GM11168 (cell line): ENCODE measurements around the gene MGAT5.

Source experiments
- in situ Hi-C: fragments of 300-500 bp; cut with MboI; formaldehyde crosslinking; loops from one replicate; pipeline ENCODE4 v1.12.0; 2022; ENCODE audit warnings: low sequenced_read_pairs; ENCODE audit not compliant: unreplicated experiment

Gene MGAT5

DNA sequence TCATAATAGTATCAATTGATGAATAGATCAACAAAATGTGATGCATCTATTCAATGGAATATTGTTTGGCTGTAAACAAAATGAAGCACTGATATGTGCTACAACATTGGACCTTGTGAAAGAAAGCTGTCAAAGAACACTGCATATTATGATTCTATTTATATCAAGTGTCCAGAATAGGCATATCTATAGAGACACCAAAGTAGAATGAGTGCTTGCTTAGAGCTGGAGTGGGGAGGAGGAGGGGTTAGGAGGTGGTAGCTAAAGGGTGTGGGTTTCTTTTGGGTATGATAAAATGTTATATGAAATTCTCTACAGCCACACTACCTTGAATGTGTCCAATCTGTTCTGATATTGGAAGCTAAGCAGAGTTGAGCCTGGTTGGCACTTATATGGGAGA lies 23.0 kb upstream of the MGAT5 start:
- in situ Hi-C loops = loop anchor here (10.0 kb wide), 1 partner anchor 184 kb away; no protein-coding TSS in a partner anchor

DNA sequence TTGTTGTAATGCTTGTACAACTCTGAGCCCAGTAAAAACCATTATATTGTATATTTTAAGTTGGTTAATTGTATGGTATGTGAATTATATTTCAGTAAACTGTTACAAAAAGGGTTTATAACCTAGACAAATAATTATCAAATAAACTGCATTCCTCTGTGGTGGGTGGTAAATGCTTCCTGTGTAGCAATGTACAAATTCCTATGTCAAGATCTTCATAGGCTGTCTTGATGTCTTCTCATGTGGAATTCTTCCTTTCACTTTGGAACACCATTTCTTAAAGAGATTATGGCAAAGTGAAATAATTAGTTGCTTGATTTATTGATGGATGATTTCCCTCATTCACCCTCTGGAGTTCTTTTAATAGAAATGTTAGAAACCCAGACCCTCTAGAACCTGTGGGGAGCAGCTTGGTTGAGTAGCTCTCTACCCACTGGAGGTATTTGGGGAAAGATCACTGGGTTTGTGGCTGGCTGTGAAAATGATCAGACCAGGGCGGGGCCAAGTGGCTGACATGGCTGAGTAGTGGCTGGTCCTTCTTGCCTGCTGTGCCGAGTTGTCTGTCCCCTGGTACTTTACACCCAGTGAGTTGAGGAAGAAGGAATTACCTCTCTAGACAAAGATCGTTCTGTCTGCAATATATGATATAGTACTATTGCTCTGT lies 22.4 kb upstream of the MGAT5 start:
- in situ Hi-C loops = loop anchor here (10.0 kb wide), 1 partner anchor 183 kb away; no protein-coding TSS in a partner anchor

DNA sequence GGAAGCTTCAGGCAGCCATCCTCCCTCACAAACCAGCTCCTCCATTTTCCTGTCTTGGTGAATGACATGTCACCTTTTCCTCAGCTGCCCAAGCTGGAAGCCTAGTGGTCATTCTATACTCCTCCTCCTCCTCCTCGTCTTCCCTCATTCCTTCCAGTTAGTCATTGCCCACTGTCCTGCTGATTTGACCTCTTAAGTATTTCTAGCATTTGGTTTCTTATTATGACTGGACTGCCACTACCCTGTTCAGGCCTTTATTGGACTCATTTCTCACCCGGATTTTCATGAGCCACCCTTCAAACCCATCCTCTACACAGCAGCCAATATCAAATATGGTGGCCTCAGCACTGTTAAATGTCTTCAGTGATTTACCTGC lies 21.9 kb upstream of the MGAT5 start:
- in situ Hi-C loops = loop anchor here (10.0 kb wide), 1 partner anchor 183 kb away; no protein-coding TSS in a partner anchor

DNA sequence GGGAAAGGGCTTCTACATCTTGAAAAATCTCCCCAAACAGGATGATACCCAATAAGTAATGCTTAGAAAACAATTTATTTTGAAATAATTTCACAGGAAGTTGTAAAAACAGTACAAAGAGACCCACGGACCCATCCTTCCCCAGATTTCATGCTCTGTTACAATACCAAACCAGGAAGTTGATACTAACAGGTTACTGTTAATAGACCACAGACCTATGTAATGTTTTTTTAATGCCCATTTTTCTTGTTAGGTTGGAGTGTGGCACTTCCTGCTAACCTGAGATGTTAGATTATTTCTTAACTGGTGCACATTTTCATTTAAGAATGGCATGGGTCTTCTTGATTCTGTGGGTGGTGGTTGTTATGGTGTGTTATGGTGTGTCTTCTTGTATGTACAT lies 21.4 kb upstream of the MGAT5 start:
- in situ Hi-C loops = loop anchor here (10.0 kb wide), 1 partner anchor 182 kb away; no protein-coding TSS in a partner anchor

DNA sequence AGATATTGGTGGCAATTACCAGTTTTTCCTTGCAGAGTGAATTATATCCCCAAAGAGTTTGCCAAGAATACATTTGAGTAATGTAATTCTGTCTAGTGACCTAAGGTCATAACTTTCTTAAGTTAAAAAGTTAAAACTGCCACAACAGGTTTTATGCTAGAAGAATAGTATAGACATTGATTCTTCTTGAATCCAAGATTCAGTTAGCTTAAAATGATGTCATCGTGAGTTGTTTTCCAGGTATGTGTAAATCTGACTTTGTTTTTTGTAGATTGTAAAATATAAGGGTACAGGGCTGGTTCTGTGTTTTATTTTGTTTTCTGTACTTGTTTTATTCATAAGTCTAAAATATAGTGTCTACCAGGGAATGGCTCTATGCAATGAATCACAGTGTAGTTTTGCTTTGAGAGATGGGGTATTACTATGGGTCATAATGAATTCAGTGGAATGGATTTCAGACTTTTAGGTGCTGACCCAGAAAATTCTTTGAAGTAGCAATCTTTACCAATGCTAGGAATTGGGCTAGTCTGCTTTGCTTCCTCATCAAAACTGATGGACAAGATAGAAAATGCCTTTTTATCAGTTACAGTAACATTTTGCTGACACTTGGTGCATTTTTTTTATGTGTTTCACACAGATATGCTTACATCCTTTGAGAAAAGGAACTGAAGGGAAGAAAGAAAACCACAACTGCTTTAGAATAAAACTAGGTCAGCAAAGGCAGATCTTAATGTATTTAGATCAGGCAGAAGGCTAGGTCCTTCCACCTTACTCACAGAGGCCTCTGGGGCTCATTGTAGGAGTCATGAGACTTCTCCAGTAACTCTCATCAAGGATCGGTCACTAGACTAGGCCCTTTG lies 20.8 kb upstream of the MGAT5 start:
- in situ Hi-C loops = loop anchor here (10.0 kb wide), 1 partner anchor 182 kb away; no protein-coding TSS in a partner anchor

DNA sequence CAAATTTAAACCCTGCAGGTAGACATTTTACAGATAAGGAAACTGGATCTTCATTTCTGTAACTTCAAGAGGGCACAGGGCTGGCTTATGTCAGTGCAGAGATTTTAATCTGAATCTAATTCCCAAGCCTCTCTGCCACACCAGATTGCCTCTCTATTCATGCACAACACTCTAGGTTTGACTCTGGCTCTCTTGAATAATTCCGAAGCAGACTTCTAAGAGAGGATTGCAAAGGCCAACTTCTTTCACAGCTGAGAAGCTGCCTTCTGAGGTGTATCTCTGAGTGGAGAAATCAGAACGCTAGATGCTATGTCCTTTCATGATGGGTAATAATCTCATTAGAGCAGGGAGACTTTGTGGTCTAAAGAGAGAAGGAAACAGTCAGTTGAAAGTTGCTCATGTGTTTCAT lies 20.1 kb upstream of the MGAT5 start:
- in situ Hi-C loops = loop anchor here (10.0 kb wide), 1 partner anchor 181 kb away; no protein-coding TSS in a partner anchor

DNA sequence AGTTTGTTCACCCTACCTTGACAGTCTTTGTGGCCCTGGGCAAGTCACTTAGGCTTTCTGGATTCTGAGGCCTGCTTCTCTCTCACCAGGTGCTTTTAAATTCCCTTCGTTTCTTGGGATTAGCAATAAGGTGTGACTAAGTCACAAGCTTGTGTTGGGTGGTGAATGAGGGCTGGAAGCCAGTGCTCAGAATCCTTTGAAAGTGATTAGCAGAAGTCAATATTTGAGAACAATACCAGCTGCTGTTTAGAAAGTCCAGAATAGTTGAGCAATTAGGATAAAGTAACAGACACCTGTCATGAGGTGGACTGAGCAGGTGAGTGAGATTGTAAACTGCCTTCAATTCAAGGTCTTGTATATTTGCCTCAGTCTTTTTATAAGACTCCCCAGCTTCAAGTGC lies 19.3 kb upstream of the MGAT5 start:
- in situ Hi-C loops = loop anchor here (10.0 kb wide), 1 partner anchor 180 kb away; no protein-coding TSS in a partner anchor

DNA sequence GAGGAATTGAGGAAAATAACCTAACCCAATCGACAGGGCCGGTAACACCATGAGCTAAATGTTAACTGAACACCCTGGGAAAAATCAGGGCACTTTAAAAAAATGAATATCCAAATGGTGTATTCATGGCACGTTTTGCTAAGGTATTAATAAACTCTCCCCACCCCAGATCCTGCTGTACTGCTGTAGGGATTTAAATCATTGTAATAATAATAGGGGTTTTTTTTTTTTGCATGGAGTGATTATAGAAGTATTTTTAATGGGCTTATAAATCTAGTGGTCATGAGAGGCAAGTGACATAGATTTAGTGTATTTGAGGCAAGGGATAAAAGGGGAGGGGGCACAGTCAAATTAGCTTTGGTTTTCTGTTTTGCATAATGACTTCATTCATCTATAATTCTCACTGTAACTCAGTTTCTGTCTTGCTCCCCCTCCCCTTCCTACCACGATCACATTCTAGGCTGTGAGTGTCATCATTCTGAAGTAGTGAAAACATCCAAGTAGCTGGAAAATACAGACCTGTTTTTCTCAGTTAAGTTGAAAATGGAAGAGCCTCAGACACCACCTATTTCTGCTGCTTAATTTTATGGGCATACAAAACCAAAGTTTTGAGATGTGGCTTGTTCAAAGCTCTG lies 18.2 kb upstream of the MGAT5 start:
- in situ Hi-C loops = loop anchor here (10.0 kb wide), 1 partner anchor 179 kb away; no protein-coding TSS in a partner anchor

DNA sequence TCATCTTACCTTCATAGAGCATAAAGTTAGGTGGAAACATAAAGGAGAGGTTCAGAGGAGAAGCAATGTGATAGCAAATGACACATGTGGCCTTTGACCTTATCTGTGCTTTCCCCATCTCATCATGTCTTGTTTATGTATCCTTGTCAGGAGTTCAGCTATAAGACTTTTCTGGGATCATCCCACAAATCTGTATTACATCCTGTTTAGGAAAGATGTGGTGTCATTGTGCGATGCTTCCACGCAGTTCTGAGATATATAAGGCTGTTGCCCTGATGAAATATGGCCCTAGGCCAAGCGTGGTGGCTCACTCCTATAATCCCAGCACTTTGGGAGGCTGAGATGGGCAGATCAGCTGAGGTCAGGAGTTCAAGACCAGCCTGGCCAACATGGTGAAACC lies 15.5 kb upstream of the MGAT5 start:
- in situ Hi-C loops = loop anchor here (10.0 kb wide), 1 partner anchor 176 kb away; no protein-coding TSS in a partner anchor

DNA sequence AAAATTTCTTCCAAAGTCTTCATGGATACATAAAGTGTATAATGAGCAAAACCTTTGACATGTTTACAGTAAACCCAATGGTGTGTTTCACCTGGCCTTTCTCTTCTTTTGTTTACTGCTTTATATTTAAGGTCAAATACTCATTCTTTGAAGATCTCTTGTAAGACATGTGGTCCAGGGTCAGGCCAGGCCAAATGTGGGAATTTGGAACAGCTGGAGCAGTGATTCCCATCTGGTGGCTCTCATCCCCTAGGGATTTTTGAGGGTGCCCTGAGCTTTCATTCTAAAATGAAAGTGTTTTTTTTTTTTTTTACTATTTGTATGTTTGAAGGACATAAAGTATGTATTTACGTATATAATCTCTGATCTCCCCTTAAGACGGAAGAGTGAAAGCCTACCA lies 13.8 kb upstream of the MGAT5 start:
- in situ Hi-C loops = no loop called here

DNA sequence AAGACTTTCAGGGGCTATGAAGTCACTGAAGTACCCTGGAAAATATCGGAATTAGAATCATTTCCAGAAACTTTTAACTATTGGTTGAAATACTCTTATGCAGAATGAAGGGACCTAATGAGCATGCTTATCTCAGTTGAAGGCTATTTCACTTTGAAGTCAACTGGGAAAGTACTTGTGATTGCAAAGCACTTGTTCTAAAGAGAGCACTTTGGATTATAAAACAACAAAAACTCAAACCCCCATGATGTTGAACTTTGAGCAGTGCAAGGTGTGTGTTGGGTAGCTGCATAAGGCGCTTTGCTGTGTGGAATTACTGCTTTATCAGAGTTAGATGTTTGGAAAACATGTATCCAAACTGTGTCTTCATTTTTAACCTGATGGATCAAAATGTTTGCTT lies 12.0 kb upstream of the MGAT5 start:
- in situ Hi-C loops = no loop called here

DNA sequence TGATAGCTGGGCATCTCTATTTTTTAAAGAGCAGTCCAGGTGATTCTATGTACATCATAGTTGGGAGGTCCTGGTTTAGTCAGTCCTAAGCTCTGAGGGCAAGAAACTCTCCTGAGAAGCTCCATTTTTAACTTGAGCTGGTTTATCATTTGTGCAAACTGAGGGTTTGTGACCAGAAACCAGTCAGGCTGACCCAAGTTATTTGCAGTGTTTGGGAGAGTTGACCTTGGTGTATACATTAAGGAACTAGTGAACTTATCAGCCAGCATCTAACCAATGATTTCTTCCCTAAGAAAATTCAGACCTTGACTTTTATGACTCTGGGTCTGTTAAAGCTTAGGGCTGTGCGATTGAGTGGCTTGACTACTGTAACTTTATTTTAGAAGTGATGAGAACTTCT lies 10.6 kb upstream of the MGAT5 start:
- in situ Hi-C loops = no loop called here

DNA sequence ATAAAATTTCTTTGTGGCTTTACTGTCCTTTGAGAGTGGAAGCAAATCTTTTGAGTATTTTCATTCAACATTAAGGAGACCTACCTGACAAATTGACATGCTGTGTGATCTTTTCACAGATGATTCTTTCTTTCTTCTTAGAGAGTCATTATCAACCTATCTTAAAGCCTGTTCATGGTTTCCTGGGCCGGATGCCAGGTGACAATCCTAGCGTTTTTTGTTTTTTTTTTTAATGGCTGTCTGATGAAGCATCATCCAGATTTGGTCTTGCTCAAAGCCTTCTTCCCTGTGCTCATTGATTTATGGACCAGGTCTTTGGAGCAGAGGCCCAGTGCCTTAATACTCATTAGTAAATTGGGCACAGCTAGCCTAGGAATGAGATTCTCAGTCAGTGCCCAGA lies 9.8 kb upstream of the MGAT5 start:
- in situ Hi-C loops = no loop called here

DNA sequence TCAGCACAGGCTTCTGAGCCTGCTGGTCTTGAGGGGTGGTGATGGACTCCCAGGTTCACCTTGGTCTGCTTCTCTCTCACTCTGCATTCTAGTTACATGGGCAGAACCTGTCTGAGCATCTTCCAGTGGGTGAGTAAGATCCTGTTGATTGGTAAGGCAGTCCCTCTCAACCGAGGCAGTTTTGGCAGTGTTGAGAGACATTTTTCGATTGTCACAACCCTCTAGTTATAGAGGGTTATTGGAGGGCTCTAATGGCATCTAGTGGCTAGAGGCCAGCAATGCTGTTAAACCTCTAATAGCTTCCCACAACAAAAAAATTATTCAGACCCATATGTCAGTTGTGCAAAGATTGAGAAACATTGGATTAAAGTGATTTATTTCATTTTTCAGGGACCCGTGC lies 9.3 kb upstream of the MGAT5 start:
- in situ Hi-C loops = no loop called here

DNA sequence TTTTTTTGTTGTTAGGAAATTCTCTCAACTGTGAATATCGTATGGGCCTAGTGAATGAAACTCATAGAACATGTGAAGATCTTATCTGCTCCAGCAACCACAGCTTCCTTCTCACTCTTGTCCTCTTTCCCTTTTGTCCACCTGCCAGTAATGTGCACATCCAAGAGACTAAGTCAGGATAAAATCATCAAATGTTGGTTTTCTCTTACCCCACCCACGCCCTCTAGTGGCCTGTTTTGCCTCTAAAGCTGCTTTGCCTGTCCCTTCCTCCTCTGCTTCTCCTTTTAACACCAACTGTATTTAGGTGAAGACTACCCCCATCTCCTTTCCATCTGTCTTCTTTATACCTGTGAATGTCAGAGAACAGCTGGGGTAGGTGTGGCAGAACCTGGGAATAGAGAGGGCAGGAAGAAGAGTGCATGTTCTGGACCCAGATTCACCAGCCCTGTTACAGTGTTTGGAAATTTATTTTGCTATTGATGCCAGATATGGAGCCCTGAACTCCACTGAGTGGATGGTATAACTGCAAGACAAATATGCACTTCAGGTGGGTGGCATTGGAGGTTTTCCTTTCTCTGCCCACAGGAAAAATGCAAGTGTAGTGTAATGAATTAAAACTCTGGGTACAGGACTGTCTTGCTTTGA lies 8.4 kb upstream of the MGAT5 start:
- in situ Hi-C loops = no loop called here

DNA sequence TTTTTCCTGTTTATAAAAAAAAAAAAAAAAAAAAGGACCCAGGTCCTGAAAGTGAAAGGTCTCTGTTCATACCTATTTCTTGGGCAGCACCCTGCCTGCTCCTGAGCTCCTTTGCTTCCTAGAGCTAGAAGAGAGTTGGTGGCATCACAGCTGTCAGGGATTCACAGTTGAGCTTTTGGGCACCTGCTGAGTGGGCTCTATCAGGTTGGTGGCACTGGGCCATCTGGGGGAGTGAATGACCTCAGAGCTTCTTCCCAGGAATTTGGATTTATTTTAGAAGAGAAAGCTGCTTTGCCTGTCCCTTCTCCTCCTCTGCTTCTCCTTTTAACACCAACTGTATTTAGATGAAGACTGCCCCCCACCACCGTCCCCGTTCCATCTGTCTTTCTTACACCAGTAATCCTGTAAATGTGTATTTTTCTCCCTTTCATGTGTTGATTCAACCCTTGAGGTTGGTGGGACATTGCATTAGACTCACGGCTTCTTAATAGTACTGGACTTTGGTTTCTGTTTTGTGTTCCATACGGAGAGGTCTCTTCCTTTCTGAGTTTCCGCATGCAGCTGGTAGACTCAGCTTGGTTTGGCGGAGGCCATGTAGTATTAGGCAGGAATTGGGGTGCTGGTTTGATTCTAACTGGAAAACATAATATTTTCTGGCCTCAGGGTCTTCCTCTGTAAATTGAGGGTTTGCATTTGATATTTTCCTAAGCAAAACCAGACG lies 7.6 kb upstream of the MGAT5 start:
- in situ Hi-C loops = no loop called here

DNA sequence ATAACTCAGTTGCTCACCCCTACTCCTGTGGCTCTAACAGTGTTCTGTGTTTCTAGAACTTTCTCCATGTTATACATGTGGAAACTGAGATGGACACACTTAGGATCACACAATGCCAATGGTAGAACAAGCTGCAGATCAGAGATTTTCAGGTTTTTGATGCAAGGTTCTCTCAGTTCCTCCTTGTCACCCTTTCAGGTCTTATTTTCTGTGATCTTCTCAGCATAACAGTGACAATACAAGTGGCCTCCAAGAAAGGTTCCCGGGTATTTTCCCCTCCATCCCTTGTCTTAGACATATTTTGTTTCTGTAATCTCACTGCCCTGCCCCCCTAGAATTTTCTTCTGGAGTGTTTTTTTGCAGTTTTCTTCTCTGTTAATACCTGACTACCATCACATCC lies 6.2 kb upstream of the MGAT5 start:
- in situ Hi-C loops = no loop called here

DNA sequence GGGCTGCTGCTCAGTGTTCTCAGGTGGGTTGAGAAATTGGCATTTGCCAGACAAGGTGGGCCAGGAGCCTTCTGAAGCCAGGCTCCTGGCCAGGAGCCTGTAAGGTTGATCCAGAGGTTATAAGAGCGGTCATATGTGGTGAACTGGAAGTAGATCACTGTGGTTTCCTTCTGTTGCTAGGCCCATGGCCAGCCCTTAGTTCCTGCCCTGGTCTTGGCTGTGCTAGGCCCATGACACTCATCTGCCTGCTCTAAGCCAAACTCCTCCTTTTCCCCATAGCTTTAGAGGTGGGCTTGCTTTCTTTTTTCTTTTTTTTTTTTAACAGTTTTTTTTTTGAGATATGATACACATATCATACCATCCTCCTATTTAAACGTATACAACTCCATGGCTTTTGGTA lies 5.0 kb upstream of the MGAT5 start:
- in situ Hi-C loops = no loop called here

DNA sequence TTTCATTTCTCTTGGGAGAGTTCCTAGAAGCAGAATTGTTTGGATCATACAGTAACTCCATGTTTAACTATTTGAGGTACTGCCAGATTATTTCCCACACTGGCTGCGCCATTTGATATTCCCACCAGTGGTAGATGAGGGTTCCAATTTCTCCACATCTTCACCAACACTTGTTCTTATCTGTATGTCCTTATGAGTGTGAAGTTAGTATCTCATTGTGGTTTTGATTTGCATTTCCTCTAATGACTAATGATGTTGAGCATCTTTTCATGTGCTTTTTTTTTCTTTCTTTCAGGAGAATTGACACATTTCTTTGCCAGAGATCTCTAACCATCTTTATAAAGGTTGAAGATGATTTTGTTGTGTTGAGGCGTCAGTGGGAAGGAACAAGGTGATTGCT lies 4.1 kb upstream of the MGAT5 start:
- in situ Hi-C loops = no loop called here
